ENCODE data around the gene CAPZA1. TPM values are rescaled to one million over a fixed set of nuclear protein-coding genes. Genes with fewer than 3 reads are reported as not detected.
A peak's percentile ranks its signal among the peaks of the same experiment; 100 is the strongest.

CAPZA1 gene
- total RNA-seq, 1 experiment from 2014 or later: 108 TPM

DNA sequence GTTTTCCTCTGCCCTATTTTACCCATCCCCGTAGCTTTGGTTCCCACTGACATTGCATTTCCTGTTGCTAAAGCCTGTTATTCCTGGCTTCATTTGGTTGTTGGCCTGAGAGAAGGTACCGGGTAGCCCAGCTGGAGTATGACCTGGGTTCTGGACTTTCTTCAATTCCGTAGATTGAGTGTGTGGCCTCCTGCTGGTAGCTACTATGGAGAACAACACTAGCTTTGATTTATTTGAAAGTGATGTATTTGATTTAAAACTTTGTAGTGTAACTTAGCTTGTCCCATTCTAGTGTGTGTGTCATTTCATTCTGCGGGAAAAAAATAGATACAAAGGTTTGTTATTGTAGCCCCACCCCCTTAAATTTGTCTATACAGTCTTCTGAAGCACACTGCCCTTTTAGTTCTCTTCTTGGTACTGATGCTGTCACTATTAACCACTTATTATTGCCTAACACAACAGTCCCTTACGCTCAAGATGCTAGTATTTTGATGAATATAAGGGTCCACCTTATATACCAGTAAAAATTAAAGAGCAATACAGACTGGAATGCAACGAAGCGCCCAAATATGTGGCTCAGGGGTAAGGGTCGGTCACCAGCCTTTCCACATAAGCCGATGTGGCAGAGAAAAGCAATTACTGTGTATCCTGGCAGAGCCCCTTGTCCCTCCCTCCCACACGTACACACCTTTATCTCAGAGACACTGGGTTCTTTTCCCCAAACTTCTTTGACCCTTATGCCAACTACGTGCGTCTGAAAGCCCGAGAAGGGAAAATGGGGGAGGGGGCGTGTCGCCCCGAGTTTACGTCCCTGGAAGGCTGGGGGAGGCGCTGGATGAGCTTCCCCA, 54.2 kb downstream of the CAPZA1 start:
- H3K14ac ChIP-seq (ENCODE audit: insufficient read depth, low read length): peak overlapping the region; percentile 95; the same call in 1 of the 2 replicates
- peaks cover 5% of the 10 kb centered on the region; the same call in 1 of the 2 replicates for H3K79me2 ChIP-seq (ENCODE audit: insufficient read depth, low read length)
- Mint-ChIP-seq H3K36me3 (ENCODE audit: insufficient read depth in 1 of 3, low read depth in 3 of 3) (peaks cover 15 to 35% (median 28%) of the 10 kb centered on the region in 3 experiments; a peak in 5 of 7 replicates), H3K27me3 (ENCODE audit: low read depth) (peaks cover 12% of the 10 kb centered on the region), H3K27ac (peak overlapping the region in 2 of 3 experiments; percentile 65 to 94; a peak in 4 of 7 replicates), H3K4me1 (peaks cover 49 to 55% of the 10 kb centered on the region in 2 experiments), H3K4me3 (peak overlapping the region; percentile 90 to 95), H3K9me3 (no peaks in the 10 kb centered on the region)
- H2BK120ac ChIP-seq (ENCODE audit: low read depth, low read length, poor library complexity, severe bottlenecking): no peak overlapping the region
- H3K9ac ChIP-seq (ENCODE audit: extremely low read depth, insufficient read length, low read length): peak overlapping the region; percentile 79
- H3K27ac ChIP-seq (ENCODE audit: insufficient read length, low read depth, low read length): no peak overlapping the region
- no peak overlapping the region for H4K91ac ChIP-seq (ENCODE audit: insufficient read length, low read depth, low read length)
- no peak overlapping the region for H2BK5ac ChIP-seq (ENCODE audit: insufficient read length, low read length)
- no peak overlapping the region for H4K8ac ChIP-seq (replicated peaks; ENCODE audit: insufficient read length, low read depth, low read length)
- TF ChIP-seq, protein P1, sequence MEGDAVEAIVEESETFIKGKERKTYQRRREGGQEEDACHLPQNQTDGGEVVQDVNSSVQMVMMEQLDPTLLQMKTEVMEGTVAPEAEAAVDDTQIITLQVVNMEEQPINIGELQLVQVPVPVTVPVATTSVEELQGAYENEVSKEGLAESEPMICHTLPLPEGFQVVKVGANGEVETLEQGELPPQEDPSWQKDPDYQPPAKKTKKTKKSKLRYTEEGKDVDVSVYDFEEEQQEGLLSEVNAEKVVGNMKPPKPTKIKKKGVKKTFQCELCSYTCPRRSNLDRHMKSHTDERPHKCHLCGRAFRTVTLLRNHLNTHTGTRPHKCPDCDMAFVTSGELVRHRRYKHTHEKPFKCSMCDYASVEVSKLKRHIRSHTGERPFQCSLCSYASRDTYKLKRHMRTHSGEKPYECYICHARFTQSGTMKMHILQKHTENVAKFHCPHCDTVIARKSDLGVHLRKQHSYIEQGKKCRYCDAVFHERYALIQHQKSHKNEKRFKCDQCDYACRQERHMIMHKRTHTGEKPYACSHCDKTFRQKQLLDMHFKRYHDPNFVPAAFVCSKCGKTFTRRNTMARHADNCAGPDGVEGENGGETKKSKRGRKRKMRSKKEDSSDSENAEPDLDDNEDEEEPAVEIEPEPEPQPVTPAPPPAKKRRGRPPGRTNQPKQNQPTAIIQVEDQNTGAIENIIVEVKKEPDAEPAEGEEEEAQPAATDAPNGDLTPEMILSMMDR (conservative IDR thresholded peaks at IDR 0.05): peak; percentile 49; the same call in 2 of the 3 replicates
- no CpG with 5 or more reads among the region's 18 CpGs for WGBS (ENCODE audit: extremely low coverage, insufficient read length, low lambda C conversion rate)
- no peaks in the 10 kb centered on the region for H3K79me1 ChIP-seq (ENCODE audit: insufficient read depth, low read depth, low read length, poor library complexity, severe bottlenecking)
- H2AFZ ChIP-seq (ENCODE audit: low read length): no peak overlapping the region
- H3K18ac ChIP-seq (ENCODE audit: insufficient read length, low read depth, low read length): no peak overlapping the region
- no peak overlapping the region for H3T11ph ChIP-seq (ENCODE audit: low read length)
- H3K4me2 ChIP-seq (ENCODE audit: insufficient read depth, insufficient read length, low read length): peak overlapping the region; percentile 86
- H2AK5ac ChIP-seq (ENCODE audit: insufficient read length, low read length): no peak overlapping the region
- no peak overlapping the region for H2BK20ac ChIP-seq (ENCODE audit: low read depth, low read length, poor library complexity, severe bottlenecking)
- no peak overlapping the region for H3K4ac ChIP-seq (ENCODE audit: low read depth, low read length)
- no peaks in the 10 kb centered on the region for H3K9me3 ChIP-seq (ENCODE audit: control insufficient read depth, low read depth, low read length)
- no peak overlapping the region for H3K56ac ChIP-seq (ENCODE audit: insufficient read length, low read depth, low read length)
- H4K20me1 ChIP-seq (ENCODE audit: control insufficient read depth, insufficient read depth, insufficient read length): no peaks in the 10 kb centered on the region
- no peak overlapping the region for H4K5ac ChIP-seq (ENCODE audit: insufficient read length, low read depth, low read length)
- H2BK15ac ChIP-seq (ENCODE audit: low read depth, low read length): no peak overlapping the region
- peaks cover 14% of the 10 kb centered on the region for H3K23me2 ChIP-seq (ENCODE audit: insufficient read length, low read depth, low read length, poor library complexity, severe bottlenecking)
- DNase-seq: no peak
- peaks cover 6% of the 10 kb centered on the region; the same call in 1 of the 2 replicates for H3K27me3 ChIP-seq (ENCODE audit: insufficient read depth, low read length)
- no peak overlapping the region for H2BK12ac ChIP-seq (ENCODE audit: insufficient read length, low read depth, low read length)
- no peak overlapping the region for H3K23ac ChIP-seq (ENCODE audit: insufficient read length, low read depth, low read length)
- H3K4me1 ChIP-seq (ENCODE audit: insufficient read depth, low read length): peaks cover 6% of the 10 kb centered on the region

All from H9 (cell line).